NAMALWA (cell line): ENCODE results near the gene TDRD10.

Experiments used
- DNase-seq: peaks from one replicate; pipeline ENCODE4 v3.0.0-alpha.2; 2015; ENCODE audit warnings: low spot score

Gene TDRD10

DNA sequence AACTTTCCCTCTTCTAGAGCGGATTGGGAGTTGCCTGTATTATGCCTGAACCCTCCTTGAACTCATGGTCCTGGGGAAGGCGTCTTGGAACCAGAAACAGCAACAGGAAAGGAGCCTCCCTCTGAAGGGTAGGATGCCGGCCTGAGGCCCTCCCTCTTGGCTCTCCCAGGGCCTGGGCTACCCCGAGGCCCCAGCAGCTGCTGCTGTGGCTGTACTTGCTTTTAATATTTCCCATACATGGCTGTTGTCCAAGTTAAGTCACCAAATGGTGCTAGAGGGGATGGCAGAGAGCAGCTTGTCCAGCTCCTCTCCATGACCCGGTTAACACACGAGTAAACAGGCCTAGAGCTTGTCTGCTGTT, 76.0 kb downstream of the TDRD10 start:
- no peak for DNase-seq

DNA sequence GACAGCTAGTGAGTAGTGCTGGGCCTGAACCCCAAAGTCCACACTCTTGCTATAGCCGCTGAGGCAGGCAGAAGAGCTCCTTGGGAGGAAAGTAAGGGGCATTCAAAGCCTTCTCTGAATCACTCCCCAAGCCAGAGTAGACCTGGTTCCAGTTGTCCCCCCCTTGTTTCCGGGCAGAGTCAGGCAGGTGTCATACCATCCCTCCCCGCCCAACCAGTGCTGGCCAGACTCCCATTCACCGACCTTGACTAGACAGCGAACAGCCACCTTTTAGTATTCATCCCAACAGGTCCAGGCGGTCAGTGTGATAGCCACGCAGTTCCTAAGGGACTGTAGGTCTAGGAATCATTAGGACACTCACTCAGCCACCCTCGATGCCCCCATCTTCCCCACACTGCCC, 77.4 kb downstream of the TDRD10 start:
- DNase-seq = no peak

- no peak for DNase-seq
Measured at GRCh38 chr1:154581766-154582165, 79.7 kb downstream of the TDRD10 start.

DNA sequence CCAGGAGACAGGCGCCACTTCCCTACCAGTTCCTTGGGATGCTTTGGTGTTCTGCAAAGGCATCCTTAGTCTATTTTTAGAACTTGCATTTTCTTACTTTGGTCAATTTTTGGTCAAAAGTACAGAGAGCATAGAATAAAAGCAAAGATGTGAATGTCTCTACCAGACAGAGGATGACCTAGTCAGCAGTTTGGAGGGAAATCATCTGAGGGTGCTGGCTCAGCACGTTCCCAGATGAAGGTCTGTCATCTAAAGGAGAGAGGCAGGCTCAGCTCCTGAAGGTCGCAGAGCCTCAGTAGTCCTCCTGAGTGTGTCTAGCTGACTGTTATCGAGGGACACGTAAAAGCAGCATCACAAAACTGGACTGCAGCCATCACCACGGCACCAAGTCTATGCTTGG, 80.9 kb downstream of the TDRD10 start:
- DNase-seq = no peak

DNA sequence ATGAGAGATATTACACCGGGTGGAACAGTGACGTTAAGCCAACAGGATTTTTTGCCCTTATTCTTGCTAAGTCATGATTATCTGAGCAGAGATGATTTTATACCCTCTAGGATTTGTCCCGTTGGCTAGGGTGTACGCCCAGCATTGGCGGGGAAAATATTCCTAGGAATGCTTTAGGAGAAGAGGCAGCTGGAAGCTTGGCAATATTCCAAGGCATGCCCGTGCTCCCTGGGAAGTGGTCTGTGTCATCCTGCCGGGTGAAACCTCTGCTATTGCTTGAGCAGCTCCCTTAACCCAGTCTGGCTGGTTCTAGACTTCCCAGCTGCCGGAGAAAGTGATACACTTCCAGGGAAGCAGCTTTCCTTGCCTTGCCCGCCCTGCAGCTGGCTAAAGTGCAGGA, 81.8 kb downstream of the TDRD10 start:
- DNase-seq = no peak

DNA sequence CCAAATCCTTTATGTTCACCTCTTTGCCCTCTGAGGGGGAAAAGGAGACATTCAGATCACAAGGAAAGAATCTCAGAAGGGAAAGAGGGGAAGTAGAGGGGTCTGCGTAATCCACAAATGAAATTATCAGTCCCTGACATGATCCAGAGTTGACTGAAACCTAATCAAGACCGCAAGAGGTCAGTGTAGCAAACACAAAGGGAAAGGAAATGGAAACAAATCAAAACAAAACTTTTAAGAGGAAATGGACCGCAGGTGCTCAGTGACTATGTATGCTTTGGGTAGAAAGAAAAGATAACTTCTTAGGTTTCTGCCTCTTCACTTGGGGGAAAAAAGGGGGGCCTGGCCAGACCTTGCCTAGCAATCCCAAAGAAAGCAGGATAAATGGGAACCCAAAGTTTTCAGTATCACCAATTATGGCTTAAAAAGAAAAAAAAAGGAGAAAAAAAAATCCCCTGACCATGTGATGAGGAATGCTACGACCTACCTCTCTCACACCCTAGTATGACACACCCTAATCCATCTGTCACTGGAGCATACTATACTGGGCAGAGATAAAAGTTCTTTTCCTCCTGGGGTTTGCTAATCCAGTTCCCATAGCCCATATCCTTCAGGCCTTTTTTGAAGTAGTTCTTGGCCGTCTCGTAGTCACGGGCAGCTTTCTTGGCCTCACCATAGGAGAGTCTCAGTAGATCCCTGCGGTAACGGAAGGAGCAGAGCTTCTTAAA, 82.4 kb downstream of the TDRD10 start:
- peak; percentile 75 for DNase-seq

GRCh38 chr1:154586231-154586630, 84.2 kb downstream of the TDRD10 start:
- DNase-seq = no peak

GRCh38 chr1:154586641-154587040, 84.6 kb downstream of the TDRD10 start:
- DNase-seq = no peak

DNA sequence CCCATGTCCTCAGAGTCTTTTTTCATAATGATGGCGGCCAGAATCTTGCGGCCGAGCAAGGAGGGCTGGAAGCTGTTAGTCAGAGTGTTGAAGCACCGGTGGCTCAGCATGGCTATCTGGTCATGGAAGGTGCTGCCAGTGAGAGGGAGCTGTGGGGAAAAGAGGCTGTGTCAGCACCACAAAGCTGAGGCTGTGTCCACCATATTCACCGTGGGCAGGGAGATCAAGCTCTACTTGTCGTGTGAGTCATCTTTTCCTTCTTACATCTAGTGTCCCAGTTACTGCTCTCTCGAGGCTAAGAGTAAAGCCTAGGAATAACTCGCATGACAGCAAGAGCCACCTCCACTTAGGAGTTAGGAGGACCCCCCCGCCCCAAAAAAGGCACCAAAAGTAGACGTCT, 87.8 kb downstream of the TDRD10 start:
- DNase-seq = no peak

DNA sequence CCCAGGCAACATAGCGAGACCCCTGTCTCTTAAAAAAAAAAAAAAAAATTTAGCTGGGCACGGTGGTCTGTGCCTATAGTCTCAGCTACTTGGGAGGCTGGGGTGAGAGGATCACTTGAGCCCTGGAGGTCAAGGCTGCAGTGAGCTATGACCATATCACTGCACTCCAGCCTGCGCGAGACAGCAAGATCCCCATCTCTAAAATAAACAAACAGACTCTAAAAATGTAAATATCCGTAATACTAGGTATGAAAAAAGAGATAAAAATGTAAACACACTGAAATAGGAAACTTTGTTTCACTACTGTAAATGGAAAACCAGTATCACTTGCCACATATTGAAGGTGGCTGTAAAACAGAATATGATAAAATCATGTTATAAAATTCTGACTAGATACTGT, 88.7 kb downstream of the TDRD10 start:
- no peak for DNase-seq

DNA sequence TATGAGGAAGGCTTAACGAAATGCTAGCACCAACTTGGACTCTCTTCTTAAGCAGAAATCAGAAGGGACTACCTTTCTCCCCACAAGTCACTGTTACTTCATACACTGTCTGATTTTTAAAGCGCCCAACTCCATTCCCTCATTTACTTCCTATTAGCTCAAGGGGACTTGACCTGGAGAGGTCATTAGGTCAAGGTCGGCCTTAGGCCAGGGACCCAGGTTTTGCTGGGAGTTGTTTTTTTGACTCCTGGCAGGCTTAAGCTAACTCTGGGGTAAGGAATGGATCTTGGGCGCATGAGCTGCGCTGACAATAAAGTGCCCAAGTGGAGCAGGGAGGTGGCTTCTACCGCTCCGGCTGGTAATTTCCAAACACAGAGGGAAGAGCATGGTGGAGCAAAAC, 89.2 kb downstream of the TDRD10 start:
- no peak for DNase-seq

GRCh38 chr1:154593390-154593789, 91.4 kb downstream of the TDRD10 start:
- no peak for DNase-seq

DNA sequence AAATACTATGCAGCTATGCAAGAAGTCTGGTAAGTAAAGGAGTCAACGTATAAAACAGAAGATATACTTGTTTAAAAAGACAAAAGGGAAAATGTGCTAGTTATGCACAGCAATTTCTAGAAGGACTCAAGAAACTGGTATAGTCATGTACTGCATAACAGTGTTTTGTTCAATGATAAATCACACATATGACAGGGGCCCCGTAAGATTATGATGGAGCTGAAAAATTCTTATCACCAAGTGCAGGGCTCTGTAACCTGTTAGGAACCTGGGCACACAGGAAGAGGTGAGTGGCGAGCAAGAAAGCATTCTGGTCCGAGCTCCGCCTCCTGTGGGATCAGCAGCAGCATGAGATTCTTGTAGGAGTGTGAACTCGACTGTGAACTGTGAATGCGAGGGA, 92.8 kb downstream of the TDRD10 start:
- DNase-seq = no peak

DNA sequence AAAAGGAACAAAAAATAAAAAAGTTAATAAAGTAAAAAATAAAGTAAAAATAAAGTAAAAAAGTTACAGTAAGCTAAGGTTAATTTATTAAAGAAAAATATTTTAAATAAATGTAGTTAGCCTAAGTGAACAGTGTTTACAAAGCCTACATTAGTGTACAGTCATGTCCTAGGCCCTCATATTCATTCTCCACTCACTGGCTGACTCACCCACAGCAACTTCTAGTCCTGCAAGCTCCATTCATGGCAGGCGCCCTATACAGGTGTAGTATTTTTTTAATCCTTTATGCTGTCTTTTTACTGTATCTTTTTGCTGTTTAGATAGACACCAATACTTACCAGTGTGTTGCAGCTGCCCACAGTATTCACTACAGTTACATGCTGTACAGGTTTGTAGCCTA, 93.6 kb downstream of the TDRD10 start:
- no peak for DNase-seq
